Neural progenitor cell (in vitro differentiated cells): ENCODE results near the gene REG3G.

Source experiments
- CTCF ChIP-seq: fragments of 200-600 bp; sonication (generic); IDR thresholded peaks from 2 replicates; pipeline ENCODE4 v1.5.1; 2017; ENCODE audit warnings: antibody characterized with exemption, mild to moderate bottlenecking
- EZH2 ChIP-seq: fragments of 200-600 bp; sonication (generic); IDR thresholded peaks from 2 replicates; pipeline ENCODE4 v1.6.1; 2017; ENCODE audit warnings: antibody characterized with exemption, mild to moderate bottlenecking, moderate library complexity

DNA sequence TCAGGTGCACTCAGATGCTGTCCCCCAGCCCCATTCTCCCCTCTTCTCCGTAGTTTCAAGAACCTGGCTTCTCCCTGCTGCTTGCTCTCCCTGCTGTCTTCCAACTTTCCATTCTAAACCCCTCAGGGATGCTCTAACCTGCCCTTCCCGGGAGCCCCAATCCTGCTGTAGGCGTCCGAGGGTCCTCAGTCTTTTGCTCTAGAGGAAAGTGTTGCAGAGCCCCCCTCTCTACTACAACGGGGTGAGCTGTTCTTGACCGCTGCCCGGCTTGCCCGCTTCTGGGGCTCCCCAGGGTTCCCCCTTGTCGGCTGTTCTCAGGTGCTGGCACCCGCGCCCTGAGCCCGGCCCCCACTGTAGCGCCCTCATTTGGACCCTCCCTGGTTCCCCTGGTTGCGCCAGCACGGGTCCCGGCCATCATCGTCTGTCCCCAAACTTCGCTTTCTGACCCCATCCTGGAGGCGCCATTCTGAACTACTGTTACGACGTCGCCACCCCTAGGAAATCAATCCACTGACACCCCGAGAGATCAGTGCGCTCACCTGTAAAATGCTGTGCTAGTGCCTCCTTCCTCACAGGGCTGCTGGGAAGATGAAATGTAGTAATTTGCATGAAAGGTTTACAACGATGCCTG is 31.9 kb upstream of the REG3G start:
- peak; percentile 25 for TF ChIP-seq EZH2
- TF ChIP-seq CTCF: no peak
